LNCaP clone FGC (cell line): ENCODE results near the gene ELMO1.

Experiments used
- DNase-seq: peaks from one replicate; pipeline ENCODE4 v3.0.0-alpha.2; 2011; ENCODE audit warnings: low read depth
- H3K4me3 ChIP-seq: 2 replicates; pipeline ENCODE4 v1.5.1; 2011; ENCODE audit warnings: mild to moderate bottlenecking, low read depth, low read length, control low read depth
- TF ChIP-seq, protein P1 (sequence below): IDR thresholded peaks from 2 replicates; pipeline ENCODE4 v1.5.1; 2012; ENCODE audit warnings: mild to moderate bottlenecking; ENCODE audit not compliant: control insufficient read depth, insufficient read depth; ENCODE audit errors: extremely low read depth

The ELMO1 gene

DNA sequence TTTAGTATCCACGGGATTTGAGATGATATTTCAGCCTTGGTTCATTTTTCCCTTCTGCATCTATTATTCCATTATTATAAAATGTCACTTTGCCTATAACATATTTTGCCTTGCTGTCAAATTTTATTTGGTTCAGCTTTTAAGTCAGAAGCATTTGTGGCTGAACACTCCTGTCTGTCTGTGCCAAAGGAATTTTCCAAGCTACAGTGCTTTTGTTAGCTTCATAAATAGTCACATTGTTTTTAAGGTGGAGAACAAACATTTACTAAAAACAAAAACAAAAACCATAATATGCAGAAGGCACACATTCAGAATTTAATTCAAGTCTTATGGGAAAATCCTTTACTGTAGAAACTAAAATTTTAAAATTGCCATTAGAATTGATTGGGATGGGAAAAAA is 33.8 kb upstream of the ELMO1 start:
- DNase-seq, result no peak
- H3K4me3 ChIP-seq, result no peak overlapping the region
- TF ChIP-seq, protein P1, sequence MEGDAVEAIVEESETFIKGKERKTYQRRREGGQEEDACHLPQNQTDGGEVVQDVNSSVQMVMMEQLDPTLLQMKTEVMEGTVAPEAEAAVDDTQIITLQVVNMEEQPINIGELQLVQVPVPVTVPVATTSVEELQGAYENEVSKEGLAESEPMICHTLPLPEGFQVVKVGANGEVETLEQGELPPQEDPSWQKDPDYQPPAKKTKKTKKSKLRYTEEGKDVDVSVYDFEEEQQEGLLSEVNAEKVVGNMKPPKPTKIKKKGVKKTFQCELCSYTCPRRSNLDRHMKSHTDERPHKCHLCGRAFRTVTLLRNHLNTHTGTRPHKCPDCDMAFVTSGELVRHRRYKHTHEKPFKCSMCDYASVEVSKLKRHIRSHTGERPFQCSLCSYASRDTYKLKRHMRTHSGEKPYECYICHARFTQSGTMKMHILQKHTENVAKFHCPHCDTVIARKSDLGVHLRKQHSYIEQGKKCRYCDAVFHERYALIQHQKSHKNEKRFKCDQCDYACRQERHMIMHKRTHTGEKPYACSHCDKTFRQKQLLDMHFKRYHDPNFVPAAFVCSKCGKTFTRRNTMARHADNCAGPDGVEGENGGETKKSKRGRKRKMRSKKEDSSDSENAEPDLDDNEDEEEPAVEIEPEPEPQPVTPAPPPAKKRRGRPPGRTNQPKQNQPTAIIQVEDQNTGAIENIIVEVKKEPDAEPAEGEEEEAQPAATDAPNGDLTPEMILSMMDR, result no peak

DNA sequence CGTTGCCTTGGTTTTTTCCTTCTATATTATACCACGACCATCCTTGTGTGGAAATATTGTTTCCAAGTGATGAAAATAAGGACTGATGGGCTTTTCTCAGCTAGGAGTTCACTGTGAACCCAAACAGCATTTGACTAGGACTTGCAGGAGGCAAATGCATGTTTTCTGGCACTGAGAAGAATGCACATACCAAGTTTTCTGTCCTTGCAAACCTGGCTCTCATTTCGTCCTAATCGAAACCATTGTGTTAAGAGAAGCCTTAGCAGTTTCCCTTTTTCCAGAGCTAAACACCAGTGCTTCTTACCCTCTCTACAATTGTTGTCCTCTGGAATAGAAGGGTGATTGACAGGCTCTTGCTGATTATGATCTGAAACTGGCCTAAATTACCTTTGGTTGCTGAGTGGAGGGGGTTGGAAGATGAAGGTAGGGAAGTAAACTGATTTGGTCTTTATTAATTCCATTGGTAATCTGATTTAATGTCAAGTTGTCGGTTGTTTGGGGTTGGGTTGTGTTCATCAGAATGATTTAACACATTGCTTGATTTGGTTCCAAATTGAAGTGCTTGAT is 33.1 kb upstream of the ELMO1 start:
- H3K4me3 ChIP-seq, result no peak overlapping the region
- TF ChIP-seq, protein P1, result no peak
- DNase-seq, result no peak

DNA sequence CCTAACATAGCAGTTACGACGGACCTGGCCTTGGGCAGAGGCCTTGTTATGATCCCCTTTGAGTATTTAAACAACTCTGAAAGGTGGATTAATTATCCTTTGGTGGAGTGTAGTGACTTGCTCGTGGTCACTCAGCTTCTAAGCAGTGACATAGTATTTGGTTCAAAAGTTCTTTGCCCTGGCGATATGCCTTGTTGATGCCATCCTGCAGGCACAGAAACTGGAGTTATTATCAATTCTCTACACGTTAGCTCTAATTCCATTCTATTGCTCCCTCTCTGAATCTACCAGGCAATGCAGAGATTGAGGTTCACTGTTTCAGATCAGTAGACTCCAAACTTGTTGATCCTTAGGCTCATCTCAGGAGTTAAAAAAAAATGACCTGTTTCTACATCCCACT is 32.5 kb upstream of the ELMO1 start:
- no peak overlapping the region for H3K4me3 ChIP-seq
- no peak for DNase-seq
- TF ChIP-seq, protein P1, result no peak

DNA sequence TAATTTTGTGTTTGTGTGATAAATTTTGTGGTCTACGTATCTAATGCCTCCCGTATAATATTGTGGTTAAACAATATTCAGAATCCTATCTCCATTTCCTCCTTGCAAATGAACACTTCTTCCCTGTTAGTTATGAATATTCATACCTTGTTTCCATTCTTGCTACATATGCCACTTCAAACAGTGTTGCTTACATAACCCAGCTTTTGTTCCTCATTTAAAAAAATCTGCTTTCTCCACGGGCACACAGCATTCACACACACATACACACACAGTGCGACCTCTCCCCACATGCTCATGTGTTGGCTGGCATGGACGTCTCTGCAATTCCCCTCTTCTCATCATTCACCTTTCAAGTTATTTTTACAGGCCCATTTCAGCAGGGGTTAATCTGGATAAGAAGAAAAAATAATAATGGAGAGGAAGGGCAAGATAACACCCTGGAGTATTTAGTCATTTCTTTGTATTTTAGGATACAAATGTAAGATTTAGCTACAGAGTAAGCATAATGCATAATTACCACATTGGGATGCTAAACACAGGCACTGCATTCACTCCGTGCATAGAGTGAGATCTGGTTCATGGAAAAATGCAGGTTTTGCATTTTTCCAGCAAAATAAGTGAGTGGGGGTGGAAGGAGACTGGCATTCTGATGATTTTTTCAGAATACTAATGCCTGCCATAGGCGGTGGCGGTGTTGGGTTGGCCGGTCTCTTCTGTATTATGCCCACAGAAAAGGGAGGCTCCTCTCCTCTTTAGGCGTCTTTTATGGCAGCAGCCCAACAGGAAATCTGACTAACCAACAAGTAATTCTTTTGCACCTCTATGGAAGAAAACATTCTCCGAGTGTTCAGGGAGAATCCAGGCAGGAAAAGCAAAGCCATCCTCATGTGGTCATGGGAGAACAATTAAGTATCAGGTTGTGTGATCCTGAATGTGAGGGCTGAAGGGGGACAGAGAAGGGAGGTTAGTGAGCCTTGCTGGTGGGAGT is 31.7 kb upstream of the ELMO1 start:
- DNase-seq, result no peak
- H3K4me3 ChIP-seq, result no peak overlapping the region
- TF ChIP-seq, protein P1, result no peak

DNA sequence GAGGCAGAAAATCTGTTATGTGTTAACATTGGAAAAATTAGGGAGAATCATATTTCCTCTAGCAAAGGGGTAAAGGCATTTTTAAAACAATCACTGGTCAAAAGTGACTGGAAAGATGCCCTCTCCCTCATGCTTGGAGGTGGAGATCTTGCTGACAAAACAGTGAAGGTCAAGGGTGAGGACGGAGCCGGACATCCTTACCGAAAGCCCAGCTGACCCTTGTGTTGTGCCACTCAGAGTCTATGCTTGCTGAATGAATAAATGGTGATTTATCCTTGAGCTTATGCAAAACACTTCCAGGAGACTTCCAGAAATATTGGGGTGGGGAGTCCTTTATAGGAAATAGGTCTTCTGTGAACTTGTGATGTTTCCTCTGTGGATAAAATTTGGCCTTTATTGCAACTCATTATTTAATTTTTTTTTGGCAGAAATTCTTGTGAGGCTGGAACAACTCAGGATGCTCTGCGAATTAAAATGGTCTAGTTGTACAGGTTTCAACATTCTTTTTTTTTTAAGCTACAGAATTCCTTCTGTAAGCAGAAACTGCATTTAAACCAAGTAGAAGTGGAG is 28.3 kb upstream of the ELMO1 start:
- DNase-seq, result no peak
- no peak overlapping the region for H3K4me3 ChIP-seq
- TF ChIP-seq, protein P1, result no peak

DNA sequence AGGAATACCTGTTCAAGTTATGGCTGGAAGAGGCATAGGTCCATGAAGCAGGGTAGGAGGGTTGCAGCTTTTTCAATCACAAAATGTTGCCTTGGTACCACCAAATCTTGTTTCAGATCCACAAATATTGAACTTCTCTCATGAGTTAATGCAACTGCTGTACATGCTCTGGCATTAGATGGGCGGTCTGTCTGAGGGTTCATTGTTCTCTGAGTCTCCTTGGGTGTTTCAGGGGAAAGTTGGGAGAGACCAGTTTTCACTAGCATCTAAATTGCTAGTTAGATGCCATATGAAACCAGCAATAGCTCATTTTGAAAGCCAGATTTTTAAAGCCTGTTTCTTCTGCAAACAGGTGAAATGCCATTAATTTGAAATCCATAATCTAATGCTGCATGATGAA is 27.8 kb upstream of the ELMO1 start:
- H3K4me3 ChIP-seq, result no peak overlapping the region
- TF ChIP-seq, protein P1, result no peak
- DNase-seq, result no peak
